Calu3 (cell line): ENCODE data around the gene KCNA4. TPM values are rescaled to one million over a fixed set of nuclear protein-coding genes. Genes with fewer than 3 reads are reported as not detected.
"Not testable (repeated sequence)": the region's sequence is repeated elsewhere in the genome, so short reads cannot be mapped to it uniquely, and the experiment has no call there.

ENCODE experiments used
- BruUV-seq: library from RNA; stranded (reverse); fragments of 400-500 nt; replicated peaks from 2 replicates; lab custom pipeline; 2021; lab: Mats Ljungman, UMichigan
- CTCF ChIA-PET: fragments of 300-600 bp; sonication (Branson Sonifier 250); formaldehyde crosslinking; loops from one replicate; lab custom pipeline; 2022; ENCODE audit warnings: antibody characterized with exemption; lab: Charles Lee
- DNase-seq: peaks from one replicate; pipeline ENCODE4 v3.0.0; 2022
- H3K27ac Mint-ChIP-seq: one replicate; pipeline ENCODE4 v1.8.0; 2022; ENCODE audit warnings: mixed read lengths; ENCODE audit not compliant: unreplicated experiment
- H3K27me3 Mint-ChIP-seq: one replicate; pipeline ENCODE4 v1.8.0; 2022; ENCODE audit warnings: mixed read lengths; ENCODE audit not compliant: unreplicated experiment
- H3K36me3 Mint-ChIP-seq: one replicate; pipeline ENCODE4 v1.8.0; 2022; ENCODE audit warnings: mild to moderate bottlenecking, moderate library complexity, mixed read lengths; ENCODE audit not compliant: insufficient read depth, unreplicated experiment
- H3K4me1 Mint-ChIP-seq: one replicate; pipeline ENCODE4 v1.8.0; 2022; ENCODE audit warnings: mild to moderate bottlenecking, low read depth, mixed read lengths; ENCODE audit not compliant: unreplicated experiment
- H3K4me3 Mint-ChIP-seq: one replicate; pipeline ENCODE4 v1.8.0; 2022; ENCODE audit warnings: mild to moderate bottlenecking, low read depth, moderate library complexity, mixed read lengths; ENCODE audit not compliant: unreplicated experiment
- H3K9me3 Mint-ChIP-seq: one replicate; pipeline ENCODE4 v1.8.0; 2022; ENCODE audit warnings: low read depth, mixed read lengths; ENCODE audit not compliant: unreplicated experiment
- intact Hi-C: fragments of 100-400 bp; cut with micrococcal nuclease; formaldehyde crosslinking; loops from one replicate; pipeline ENCODE4 v1.10.0; 2022; ENCODE audit not compliant: unreplicated experiment
- total RNA-seq: library from RNA; stranded (reverse); gene quantifications from 2 replicates; pipeline ENCODE4 v1.2.3, GENCODE V29; 2022
- TF ChIP-seq, protein P1 (sequence below): fragments of 200-600 bp; IDR thresholded peaks from one replicate; pipeline ENCODE4 v1.8.0; 2022; ENCODE audit warnings: antibody characterized with exemption; ENCODE audit not compliant: unreplicated experiment

The KCNA4 gene
- total RNA-seq, 1 experiment from 2014 or later: not detected

DNA sequence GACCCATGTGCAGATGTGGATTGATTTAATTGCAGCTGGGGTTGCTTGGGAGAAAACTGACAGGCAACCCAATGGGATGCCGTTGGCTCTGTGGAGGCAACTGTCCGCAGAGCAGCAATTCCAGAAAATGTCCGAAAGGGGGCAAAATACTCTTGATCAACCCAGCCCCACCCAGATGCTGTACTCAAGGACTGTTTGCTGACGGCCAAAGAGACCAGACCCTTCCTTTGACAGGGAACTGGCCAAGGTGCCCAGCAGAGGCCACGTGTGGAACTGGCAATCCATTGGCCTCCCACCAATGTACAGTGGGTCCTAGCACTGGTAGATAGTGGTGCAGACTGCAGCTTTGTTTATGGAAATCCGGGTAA lies 29.7 kb upstream of the KCNA4 start:
- TF ChIP-seq, protein P1, sequence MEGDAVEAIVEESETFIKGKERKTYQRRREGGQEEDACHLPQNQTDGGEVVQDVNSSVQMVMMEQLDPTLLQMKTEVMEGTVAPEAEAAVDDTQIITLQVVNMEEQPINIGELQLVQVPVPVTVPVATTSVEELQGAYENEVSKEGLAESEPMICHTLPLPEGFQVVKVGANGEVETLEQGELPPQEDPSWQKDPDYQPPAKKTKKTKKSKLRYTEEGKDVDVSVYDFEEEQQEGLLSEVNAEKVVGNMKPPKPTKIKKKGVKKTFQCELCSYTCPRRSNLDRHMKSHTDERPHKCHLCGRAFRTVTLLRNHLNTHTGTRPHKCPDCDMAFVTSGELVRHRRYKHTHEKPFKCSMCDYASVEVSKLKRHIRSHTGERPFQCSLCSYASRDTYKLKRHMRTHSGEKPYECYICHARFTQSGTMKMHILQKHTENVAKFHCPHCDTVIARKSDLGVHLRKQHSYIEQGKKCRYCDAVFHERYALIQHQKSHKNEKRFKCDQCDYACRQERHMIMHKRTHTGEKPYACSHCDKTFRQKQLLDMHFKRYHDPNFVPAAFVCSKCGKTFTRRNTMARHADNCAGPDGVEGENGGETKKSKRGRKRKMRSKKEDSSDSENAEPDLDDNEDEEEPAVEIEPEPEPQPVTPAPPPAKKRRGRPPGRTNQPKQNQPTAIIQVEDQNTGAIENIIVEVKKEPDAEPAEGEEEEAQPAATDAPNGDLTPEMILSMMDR: no peak
- Mint-ChIP-seq H3K27me3 (no peaks in the 10 kb centered on the region), H3K4me1 (no peaks in the 10 kb centered on the region), H3K4me3 (no peak overlapping the region), H3K36me3 (no peaks in the 10 kb centered on the region), H3K27ac (no peak overlapping the region), H3K9me3 (peaks cover 11% of the 10 kb centered on the region)
- no TSS peak for BruUV-seq
- intact Hi-C loops: no loop called here
- CTCF ChIA-PET: no interaction called here
- DNase-seq: no peak

DNA sequence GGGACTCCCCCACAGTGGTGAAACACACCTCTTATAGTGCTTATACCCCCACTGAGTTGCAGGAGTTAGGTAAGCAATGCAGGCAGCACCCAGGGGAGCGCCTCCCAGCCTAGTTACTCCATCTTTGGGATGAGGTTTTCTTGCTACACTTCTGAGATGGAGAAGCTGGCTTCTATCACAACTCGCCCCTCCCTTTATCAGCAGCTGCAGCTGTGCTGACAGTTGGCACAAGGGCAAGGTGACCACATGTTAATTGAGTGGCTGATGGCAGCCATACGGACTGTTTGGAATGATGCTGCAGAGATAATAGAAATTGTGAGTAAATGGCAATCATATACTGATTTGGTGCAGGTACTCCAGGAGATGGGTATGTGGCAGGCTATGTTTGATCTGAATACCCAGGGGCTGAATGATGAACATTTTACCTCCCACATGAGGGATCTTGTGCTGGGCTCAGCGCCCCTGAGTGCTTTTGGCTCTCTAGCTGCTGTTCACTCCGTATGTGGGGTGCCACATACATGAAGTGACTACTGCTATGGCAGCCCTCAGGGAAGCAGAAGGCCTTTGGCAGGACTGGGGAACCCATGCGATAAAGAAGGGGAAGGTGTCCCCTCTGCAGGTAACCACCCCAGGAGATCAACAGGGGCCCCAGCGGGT lies 29.2 kb upstream of the KCNA4 start:
- BruUV-seq: no TSS peak
- no peaks in the 10 kb centered on the region for H3K27me3 Mint-ChIP-seq
- no peaks in the 10 kb centered on the region for H3K4me1 Mint-ChIP-seq
- intact Hi-C loops: no loop called here
- TF ChIP-seq, protein P1: no peak
- peaks cover 11% of the 10 kb centered on the region for H3K9me3 Mint-ChIP-seq
- H3K4me3 Mint-ChIP-seq: no peak overlapping the region
- CTCF ChIA-PET: no interaction called here
- DNase-seq: no peak
- no peaks in the 10 kb centered on the region for H3K36me3 Mint-ChIP-seq
- no peak overlapping the region for H3K27ac Mint-ChIP-seq

DNA sequence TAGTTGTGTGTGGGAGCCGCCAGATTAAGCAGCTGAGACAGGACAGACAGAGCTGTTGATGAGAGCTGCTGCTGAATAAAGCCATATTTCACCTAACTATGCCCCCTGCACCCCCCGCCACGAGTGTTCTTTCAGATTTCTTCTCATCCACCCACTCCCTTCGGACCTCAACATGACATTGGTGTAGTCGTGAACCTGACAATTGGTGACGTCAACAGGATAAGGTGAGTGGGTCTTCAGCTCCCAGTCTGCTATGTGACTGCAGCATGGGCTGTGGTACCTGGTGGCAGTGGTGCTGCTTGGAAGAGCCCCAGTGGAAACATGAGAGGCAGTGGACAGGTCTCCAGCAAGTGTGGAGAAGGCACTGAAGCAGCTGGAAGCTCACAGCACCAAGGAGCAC lies 28.3 kb upstream of the KCNA4 start:
- BruUV-seq: no TSS peak
- TF ChIP-seq, protein P1: no peak
- no peak overlapping the region for H3K27ac Mint-ChIP-seq
- CTCF ChIA-PET: no interaction called here
- no peak overlapping the region for H3K4me3 Mint-ChIP-seq
- intact Hi-C loops: no loop called here
- peaks cover 9% of the 10 kb centered on the region for H3K9me3 Mint-ChIP-seq
- DNase-seq: no peak
- H3K4me1 Mint-ChIP-seq: no peaks in the 10 kb centered on the region
- H3K27me3 Mint-ChIP-seq: no peaks in the 10 kb centered on the region
- H3K36me3 Mint-ChIP-seq: no peaks in the 10 kb centered on the region

DNA sequence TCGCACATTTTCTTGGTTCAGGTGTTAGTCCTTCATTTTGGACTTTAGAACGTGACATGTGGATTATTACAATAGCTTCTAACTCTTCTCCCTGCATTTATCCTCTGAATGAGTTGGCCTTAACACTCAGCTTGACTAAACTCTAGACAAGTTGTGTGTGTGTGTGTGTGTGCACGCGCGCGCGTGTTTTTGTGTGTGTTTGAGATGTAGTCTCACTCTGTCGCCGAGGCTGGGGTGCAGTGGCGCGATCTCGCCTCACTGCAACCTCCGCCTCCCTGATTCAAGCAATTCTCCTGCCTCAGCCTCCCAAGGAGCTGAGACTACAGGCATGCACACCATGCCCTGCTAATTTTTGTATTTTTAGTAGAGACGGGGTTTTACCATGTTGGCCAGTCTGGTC lies 24.3 kb upstream of the KCNA4 start:
- intact Hi-C loops: no loop called here
- Mint-ChIP-seq H3K27me3 (no peaks in the 10 kb centered on the region), H3K4me1 (no peaks in the 10 kb centered on the region), H3K9me3 (peaks cover 15% of the 10 kb centered on the region), H3K36me3 (no peaks in the 10 kb centered on the region), H3K27ac (no peak overlapping the region), H3K4me3 (no peak overlapping the region)
- no TSS peak for BruUV-seq
- CTCF ChIA-PET: no interaction called here
- TF ChIP-seq, protein P1: no peak
- no peak for DNase-seq

DNA sequence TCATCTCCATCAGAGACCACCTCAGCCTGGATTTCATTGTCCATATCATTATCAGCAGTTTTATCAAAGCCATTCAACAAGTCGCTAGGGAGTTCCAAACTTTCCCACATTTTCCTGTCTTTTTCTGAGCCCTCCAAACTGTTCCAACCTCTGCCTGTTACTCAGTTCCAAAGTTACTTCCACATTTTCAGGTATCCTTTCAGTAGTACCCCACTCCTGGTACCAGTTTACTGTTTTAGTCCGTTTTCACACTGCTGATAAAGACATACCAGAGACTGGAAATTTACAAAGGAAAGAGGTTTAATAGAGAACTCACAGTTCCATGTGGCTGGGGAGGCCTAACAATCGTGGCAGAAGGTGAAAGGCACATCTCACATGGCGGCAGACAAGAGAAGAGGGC lies 17.9 kb upstream of the KCNA4 start:
- H3K4me1 Mint-ChIP-seq, CTCF ChIA-PET, BruUV-seq, DNase-seq, H3K36me3 Mint-ChIP-seq, H3K27ac Mint-ChIP-seq, H3K4me3 Mint-ChIP-seq, H3K9me3 Mint-ChIP-seq, intact Hi-C loops, H3K27me3 Mint-ChIP-seq: not testable (repeated sequence)

DNA sequence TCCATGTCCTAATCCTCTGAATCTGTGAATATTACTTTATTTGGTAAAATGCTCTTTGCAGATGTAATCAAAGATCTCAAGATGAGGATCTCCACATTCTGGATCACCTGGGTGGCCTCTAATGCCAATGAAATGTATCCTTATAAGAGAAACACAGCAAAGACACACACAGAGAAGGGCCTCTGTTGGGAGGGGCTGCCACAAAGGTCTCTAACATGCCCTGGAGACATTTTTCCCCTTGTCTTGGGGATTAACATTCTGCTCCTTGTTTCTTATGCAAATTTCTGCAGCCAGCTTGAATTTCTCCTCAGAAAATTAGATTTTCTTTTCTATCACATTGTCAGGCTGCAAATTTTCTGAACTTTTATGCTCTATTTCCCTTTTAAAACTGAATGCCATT lies 17.3 kb upstream of the KCNA4 start:
- H3K36me3 Mint-ChIP-seq, CTCF ChIA-PET, H3K9me3 Mint-ChIP-seq, H3K27ac Mint-ChIP-seq, H3K4me1 Mint-ChIP-seq, BruUV-seq, DNase-seq, H3K4me3 Mint-ChIP-seq, intact Hi-C loops, H3K27me3 Mint-ChIP-seq: not testable (repeated sequence)
